HuH-7.5 (cell line): ENCODE measurements around the gene ALPI.

Source experiments
- DNase-seq: peaks from one replicate; pipeline ENCODE4 v3.0.0; 2011; ENCODE audit warnings: low spot score

Gene ALPI

DNA sequence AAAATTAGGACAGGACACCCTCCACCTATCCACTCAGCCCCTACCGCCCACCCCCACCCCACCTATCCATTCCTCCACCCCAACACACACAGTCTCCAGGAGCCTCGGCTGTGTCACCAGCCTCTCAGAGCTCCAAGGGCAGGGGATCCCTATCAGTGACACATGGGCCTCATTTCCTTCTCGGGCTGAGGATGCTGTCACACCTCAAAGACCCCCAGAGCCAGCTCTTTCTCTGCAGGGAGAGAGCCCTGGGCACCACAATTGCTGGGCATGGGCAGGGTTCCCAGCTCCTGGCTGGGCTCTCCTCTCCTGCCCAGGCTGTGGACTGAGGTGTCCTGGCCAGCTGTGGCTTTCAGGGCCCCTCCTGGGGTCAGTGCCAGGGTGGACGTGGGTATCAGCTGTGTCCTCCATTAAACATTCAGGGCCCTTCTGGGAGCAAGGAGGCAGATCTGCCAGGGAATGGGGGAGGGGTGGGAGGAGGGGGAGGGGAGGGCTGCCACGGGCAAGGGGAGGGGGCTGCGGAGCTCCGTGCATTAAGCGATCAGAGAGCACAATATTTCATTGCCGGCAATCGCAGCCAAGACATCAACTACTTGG, 45.9 kb downstream of the ALPI start:
- no peak for DNase-seq

DNA sequence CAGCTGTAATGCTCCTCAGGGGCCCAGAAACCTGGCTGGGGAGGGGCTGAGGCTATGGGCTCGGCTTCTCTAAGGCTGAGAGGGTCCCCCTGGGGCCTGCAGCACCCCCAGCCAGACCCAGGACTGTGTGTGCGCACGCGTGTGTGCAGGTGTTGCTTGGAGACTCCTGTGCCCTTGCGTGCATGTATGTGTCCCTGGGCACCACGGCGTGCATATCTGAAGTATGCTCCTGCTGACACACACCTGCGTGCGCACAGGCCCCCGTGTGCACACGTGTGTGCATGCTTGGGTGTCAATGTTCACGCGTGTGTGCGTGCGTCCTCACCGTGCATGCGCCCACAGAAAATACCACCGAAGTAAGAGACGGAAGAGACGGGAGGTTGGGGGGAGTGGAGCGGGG, 46.6 kb downstream of the ALPI start:
- no peak for DNase-seq

DNA sequence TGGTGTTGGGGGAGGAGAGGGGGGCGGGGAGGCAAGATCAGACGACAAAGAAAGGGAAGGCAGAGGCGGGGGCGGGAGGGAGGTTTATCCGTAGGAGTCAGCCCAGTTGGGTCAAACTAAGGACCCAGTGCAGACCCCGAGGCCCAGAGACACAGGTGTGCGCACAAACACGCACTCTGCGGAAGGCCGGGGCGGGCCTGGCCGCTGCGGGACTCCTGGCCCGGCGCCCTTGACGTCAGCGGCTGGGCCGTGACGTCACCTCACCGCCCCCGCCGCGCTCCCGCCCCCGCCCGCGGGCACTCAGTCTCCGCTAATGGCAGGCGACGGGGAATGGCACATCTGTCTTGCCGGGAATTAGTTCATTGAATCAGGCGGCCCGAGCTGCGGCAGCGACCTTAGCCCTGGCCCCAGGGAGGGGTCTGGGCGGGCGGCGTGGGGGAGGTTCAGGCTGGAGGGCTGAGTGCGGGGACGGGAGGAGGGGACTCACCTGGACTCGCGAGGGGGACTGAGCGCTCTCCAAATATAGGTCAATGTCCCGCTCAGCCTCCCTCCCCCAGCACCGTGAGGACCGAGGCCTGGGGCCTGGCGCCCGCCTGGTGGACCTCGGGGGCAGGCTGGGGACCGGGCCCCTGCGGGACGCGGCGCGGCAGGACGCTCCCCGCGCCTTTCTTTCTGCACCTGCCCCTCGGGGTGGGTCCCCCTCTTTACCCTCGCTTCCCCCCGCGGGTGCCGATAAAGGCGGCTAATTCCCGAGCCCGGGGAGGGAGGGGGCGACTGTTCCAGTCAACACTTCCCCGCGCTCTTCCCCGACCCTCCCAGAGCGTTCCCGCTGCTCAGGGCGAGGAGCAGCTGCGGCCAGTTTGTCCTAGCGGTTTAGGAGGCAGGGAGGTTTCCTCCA, 47.2 kb downstream of the ALPI start:
- DNase-seq: no peak

DNA sequence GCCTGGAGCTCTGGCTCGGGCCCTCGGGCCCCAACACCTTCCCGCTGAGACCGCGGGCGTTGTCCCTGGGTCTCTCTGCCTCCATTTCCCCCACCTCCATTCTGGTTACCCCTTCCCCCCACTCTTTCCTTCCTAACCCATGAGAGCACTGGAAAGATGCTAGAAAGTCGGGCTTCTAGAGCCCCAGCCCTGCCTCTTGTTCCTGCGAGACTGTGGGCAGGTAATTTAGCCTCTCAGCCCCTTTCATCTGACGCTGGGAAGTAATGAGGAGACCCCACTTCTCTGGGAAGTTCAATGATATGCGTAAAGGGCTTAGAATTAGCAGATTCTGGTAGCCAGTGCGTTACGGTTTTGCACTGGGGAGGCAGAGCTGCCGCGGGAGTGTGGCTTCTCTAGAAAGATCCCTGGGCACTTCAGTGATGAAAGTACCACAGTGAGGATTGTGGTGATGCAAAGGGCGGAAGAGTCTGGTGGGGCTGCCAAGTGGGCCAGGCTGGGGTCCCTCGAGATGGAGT, 47.9 kb downstream of the ALPI start:
- DNase-seq: no peak

DNA sequence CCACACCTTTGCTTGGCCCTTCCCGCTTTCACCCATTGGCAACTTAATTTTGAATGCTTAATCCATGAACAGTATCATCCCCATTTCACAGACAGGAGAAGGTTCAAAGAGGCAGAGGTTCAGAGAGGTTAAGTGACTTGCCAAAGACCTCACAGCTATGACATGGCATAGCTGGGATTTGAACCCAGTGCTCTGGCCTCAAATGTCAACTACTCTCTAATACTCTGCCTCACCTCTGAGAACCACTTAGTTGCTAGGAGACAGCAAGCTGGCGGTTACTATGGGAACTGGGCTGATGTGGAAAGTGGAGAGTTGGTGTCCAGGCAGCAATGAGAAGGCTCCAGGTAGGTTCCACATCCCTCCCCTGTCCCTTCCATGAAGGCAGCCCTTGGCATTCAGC, 48.5 kb downstream of the ALPI start:
- DNase-seq: no peak

DNA sequence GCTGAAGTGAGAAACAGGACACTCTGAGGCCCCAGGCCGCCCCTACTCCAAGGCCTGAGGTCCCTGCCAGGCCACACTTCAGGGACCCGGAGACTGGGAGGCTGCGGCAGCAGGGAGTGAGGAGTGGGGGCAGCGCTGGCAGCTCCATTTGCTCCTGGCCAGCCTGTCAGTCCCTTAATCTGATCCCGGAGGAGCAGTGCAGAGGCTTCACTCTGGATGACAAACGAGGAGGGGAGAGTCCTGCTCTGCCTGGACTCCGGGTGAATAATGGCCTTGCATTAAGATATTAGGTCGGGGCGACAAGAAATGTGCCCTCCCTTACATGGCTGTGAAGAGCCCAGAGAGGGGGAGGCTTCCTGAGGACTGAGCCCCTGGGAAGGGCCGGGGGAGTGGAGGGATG, 49.9 kb downstream of the ALPI start:
- DNase-seq: no peak

DNA sequence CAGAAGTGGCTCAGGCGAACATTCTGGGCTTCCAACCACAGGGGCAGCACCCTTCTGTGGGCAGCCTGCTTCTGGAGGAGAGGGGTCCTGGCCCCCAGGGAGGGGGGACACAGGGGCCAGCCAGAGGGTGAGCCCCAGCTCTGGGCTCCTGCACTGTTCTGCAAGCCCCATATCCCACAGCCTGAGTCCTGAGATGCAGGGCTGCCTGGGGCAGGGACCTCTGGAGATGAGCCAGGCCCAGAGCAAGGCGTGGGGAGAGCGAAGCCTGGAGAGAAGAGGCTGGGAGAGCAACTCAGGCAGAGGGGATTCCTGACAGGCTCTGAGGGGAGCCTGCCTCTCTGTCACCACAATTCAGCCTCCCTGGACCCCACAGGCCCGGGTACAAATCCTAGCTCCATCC, 50.8 kb downstream of the ALPI start:
- no peak for DNase-seq

DNA sequence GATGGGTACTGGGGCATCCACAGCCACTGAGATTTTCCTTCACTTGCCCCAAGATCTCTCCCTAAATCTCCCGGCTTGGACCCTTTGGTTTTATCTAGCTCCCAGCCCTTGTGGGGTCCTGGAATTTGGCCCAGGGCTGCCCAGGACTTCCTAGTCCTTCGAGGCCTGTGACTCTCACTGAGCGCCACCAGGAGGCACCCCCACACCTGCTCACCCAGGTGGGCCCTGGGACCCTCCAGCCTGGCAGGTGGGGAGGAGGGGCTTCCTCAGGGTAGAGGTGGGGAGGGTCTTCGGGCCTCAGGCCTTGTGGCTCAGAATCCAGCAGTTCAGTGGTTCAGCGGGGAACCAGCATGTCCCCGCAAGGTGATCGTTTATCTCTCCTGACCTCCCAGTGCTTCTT, 52.3 kb downstream of the ALPI start:
- no peak for DNase-seq
